NCI-H524 (cell line): ENCODE data around the gene IQGAP1.
A peak's percentile ranks its signal among the peaks of the same experiment; 100 is the strongest.

ENCODE experiments used
- DNase-seq, 2 experiments: peaks; one replicate each; lab custom pipeline; 2025; lab: John Stamatoyannopoulos, UW

Gene IQGAP1

DNA sequence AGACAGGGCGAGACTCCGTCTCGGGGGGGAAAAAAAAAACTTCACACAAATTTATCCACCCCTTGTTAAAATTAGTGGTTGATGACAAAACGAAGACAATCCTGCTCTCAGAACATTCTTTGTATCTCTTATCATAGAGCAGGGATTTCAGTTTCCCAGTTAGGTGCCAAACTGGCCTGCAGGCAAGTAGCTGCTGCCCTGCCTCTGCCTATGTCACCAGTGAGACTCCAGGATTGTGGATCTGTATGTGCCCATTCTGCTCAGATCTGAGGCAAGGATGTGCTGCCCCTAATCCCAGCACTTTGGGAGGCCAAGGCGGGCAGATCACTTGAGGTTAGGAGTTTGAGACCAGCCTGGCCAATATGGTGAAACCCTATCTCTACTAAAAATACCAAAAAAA, 54.4 kb downstream of the IQGAP1 start:
- DNase-seq: no peak

DNA sequence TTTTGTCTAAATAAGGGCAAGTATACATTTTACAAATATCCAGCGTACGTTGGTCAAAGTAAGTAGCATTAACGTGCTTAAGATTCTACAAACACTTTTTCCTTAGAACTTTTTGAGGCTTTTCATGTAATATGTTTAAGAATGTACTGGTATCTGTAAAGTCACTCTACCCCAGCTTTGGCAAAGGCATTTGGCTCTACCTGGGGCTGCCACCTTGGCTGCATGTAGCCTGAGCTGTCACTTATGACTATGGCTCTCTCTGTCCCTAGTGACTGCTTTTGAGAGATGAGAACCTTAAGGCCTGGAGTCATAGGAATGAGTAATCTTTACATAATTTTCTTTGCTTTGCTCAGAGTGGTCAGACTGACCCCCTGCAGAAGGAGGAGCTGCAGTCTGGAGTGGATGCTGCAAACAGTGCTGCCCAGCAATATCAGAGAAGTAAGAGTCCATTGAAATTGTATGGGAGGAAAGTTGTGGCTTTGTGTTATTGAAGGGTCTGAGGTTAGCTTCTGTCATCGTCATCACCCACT, 61.2 kb downstream of the IQGAP1 start:
- DNase-seq: no peak

DNA sequence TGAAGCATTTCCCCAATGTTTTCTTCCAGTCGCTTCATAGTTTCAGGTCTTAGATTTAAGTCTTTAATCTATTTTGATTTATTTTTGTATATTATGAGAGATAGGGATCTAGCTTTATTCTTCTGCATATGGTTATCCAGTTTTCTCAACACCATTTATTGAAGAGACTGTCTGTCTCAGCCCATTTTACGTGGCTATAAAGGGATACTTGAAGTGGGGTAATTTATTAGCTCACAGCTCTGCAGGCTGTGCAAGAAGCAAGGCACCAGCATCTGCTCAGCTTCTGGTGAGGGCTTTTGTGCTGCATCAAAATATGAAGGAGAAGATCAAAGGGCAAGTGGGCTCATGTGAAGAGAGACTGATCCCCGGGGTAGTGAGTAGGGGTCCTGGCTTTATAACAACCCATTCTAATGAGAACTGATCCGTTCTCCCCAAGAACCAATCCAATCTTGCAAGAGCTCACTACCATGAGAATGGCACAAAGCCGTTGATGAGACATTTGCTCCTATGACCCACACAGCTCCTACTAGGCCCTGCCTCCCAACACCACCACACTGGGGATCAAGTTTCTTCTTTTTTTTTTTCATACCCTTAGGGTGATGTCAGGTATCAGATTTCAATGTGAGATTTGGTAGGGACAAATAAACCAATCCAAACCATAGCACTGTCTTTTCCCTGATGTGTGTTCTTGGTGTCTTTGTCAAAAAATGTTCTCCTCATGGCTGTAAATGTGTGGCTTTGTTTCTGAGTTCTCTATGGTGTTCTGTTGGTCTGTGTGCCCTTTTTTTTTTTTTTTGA, 63.2 kb downstream of the IQGAP1 start:
- peak; percentile 14 to 75 for DNase-seq

DNA sequence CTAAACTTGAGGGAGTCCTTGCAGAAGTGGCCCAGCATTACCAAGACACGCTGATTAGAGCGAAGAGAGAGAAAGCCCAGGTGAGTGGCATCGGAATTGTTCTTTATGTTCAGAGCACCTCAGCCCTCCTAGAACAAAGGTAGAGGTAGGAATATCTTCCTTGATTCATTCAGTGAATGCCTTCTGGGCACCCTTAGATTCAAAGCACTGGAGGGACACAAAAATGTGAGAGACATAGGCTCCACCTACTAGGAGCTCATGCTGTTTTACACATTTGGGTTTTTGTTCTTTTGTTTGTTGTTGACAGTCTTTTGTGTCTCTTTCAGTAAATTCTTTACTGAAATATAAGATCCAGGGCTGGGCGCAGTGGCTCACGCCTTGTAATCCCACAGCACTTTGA, 68.2 kb downstream of the IQGAP1 start:
- no peak for DNase-seq

- no peak for DNase-seq
These were observed 70.0 kb downstream of the IQGAP1 start for GRCh38 chr15:90458061-90458460.

DNA sequence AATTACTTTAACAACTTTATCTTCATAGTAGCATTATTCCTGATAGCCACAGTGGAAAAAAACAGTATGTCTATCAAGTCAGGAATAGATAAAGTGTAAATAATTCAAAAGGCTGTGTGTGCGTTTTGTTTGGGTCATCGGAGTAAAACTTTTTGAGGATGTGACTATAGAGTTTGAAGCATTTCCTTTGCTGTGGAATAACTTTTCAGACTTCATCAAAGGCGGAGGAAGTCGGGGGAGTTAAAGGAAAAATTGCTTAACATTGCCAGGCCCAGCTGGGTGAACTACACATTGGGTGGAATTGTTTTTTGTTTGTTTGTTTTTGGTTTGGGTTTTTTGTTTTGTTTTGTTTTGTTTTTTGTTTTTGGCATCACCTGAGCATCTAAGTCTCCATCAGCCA, 71.3 kb downstream of the IQGAP1 start:
- no peak for DNase-seq

- no peak for DNase-seq
These were observed 72.2 kb downstream of the IQGAP1 start for GRCh38 chr15:90460142-90460824.

- DNase-seq: no peak
These were observed 75.3 kb downstream of the IQGAP1 start for GRCh38 chr15:90463381-90463780.

- DNase-seq: no peak
These were observed 77.3 kb downstream of the IQGAP1 start for GRCh38 chr15:90465140-90465929.

GRCh38 chr15:90465930-90466567, 78.0 kb downstream of the IQGAP1 start:
- no peak for DNase-seq

DNA sequence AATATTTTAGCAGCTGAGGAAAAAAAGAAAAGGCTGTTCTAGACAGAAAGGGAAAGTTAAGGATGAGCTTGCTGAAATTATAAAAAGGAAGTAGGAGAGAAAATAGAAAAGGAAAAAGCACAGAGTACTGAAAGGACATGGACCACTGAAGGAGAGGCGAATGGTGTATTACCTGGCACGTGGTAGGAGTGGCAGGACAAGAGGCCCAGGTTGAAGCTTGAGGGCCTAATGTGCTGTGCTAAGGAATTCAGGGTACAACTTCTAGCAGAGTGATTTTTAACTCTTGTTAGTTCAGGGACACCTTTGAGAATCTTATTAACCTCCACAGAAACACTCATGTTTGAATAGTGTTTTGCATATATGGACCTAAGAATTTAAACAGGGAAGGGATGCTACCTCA, 81.7 kb downstream of the IQGAP1 start:
- no peak for DNase-seq

- no peak for DNase-seq
These were observed 82.4 kb downstream of the IQGAP1 start for GRCh38 chr15:90470453-90470852.

DNA sequence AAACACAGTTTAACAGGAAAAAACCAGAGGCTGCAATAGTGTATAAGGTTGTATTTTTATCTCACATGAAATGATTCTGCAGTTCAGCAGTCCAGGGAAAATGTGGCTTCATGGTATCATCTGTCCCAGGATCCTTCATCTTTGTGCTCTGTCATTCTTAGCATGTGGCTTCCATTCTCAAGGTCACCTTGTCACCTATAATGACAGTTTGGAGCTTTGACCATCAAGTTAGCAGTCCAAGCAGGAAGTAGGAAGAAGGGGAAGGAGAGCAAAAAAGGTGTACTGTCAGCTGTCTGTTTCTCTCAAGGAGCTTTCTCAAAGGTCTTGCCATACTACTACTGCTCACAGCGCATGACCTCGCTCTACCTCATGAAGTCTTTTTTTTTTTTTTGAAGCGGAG, 83.1 kb downstream of the IQGAP1 start:
- DNase-seq: no peak

DNA sequence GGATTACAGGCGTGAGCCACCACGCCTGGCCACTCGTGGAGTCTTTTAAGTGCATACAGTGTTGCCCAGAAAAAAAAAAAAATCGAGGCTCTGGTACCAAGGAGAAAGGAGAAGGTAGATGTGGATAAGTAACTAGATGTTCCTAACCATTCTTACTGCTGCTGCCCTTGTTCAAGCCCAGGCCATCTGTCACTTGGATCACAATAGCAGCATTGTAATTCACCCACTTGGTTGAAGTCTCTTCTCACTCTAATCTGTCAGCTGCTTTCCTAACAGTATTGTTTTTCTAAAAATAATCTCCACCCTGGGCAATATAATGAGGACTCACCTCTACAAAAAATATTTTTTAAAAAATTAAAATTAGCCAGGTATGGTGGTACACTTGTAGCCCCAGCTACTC, 83.7 kb downstream of the IQGAP1 start:
- peak in 1 of 2 experiments; percentile 76 for DNase-seq

- no peak for DNase-seq
These were observed 90.9 kb downstream of the IQGAP1 start for GRCh38 chr15:90478846-90479481.

DNA sequence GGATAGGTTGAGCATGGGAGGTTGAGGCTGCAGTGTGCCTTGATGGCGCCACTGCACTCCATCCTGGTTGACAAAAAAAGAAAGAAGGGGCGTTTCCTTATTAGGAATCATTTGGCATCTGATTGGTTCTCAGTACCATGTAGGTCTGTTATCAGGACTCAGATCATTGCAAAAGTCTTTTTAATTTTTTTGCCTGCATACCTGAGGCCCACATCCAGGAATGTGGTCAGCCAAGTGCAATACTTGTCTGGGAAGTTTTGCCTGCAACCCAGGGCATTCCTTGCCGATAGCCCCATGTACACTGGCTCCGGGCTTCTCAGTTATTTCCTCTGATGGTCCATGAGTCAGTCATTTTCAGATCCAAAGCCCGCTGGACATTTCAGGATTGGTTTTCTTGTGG, 91.6 kb downstream of the IQGAP1 start:
- no peak for DNase-seq

- no peak for DNase-seq
These were observed 93.0 kb downstream of the IQGAP1 start for GRCh38 chr15:90481023-90481422.

DNA sequence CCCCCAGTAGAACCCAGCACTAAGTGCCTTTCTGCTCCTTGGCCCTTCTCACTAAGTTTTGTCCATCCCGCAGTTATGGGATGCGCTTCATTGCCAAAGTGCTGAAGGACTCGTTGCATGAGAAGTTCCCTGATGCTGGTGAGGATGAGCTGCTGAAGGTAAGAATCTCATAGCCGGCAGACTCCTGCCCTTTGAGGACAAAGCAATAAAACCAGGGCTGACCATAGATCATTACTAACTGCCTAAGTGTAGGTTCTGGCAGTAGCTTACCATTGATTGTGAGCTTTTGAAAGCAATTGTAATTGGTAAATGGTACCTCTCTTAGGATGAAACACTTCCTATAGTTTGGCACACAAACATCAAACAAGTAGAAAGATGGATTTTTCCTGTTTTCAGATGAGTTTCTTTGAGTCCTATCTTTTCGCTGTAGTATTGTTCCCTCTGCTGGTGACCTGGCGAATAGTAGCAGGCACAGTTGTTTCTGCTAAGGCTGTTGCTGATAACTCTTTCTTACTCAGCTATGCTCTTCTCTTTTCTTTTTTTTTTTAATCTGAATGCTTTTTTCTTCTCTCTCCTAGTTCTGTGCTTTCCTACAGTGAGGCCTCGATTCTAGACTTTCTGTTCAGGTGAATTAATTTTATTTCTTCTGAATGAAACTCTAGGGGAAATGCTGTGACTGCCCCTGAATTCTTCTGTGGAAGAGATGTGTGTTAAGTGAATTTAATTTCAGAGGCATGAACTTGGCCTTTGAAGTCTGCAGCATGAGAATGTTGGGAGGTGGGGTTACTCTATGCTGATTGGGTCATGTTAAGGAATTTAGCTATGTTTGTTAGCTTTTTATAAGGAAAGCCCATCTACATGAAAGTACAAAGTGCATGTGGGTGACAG, 94.3 kb downstream of the IQGAP1 start:
- peak in 1 of 2 experiments; percentile 50 for DNase-seq

GRCh38 chr15:90483012-90483307, 94.9 kb downstream of the IQGAP1 start:
- DNase-seq: no peak

DNA sequence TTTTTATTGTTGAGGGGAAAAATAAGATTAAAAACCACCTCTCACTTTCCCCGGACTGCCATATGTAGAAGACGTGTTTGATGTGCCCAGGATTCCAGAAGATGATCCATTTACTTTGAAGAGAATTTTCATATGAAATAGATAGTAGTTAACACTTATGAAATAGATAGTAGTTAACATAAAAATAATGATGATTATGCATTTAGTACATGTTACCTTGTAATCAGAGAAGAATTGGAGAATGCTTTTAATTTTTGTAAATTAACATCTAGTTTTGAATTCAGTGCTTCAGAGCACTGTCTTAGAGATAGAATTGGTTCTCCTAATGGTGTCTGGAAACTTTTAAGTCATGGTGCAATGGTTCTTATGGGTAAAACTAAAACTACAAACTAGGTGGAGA, 95.6 kb downstream of the IQGAP1 start:
- no peak for DNase-seq

GRCh38 chr15:90487186-90487585, 99.1 kb downstream of the IQGAP1 start:
- no peak for DNase-seq
